SU-DHL-6 (cell line): Measurements from ENCODE around the gene DMD.

Source experiments
- H2AFZ ChIP-seq: fragments of 200-600 bp; sonication (generic); 2 replicates; pipeline ENCODE4 v1.6.1; 2014; ENCODE audit warnings: low read depth, mild to moderate bottlenecking, moderate library complexity, mixed read lengths, antibody characterized with exemption, low read length; ENCODE audit not compliant: severe bottlenecking
- H3F3A ChIP-seq: fragments of 200-600 bp; shearing (Covaris generic); 2 replicates; pipeline ENCODE4 v1.6.0; 2016; ENCODE audit warnings: antibody characterized with exemption, mild to moderate bottlenecking; ENCODE audit not compliant: insufficient read depth
- H3K27ac ChIP-seq: fragments of 200-600 bp; sonication (generic); 2 replicates; pipeline ENCODE4 v1.5.1; 2016; ENCODE audit warnings: low read depth, mild to moderate bottlenecking, low read length, moderate library complexity, mixed read lengths
- H3K27me3 ChIP-seq: fragments of 200-600 bp; sonication (generic), shearing (Covaris generic); 2 replicates; pipeline ENCODE4 v1.6.0; 2014; ENCODE audit warnings: mild to moderate bottlenecking, low read length
- H3K36me3 ChIP-seq: fragments of 200-600 bp; sonication (generic); 2 replicates; pipeline ENCODE4 v1.6.1; 2014; ENCODE audit warnings: mild to moderate bottlenecking, low read length, mixed read lengths
- H3K4me2 ChIP-seq: fragments of 300-600, 200-600 bp; shearing (Covaris generic), sonication (generic); 2 replicates; pipeline ENCODE4 v1.6.0; 2014; ENCODE audit warnings: low read length, low read depth, mild to moderate bottlenecking; ENCODE audit not compliant: poor library complexity, severe bottlenecking
- H3K4me3 ChIP-seq: fragments of 200-600 bp; sonication (generic); 2 replicates; pipeline ENCODE4 v1.5.1; 2014; ENCODE audit warnings: antibody characterized with exemption, low read length, mild to moderate bottlenecking, mixed read lengths; ENCODE audit not compliant: insufficient read depth, poor library complexity, severe bottlenecking
- H3K79me2 ChIP-seq: fragments of 200-600 bp; sonication (generic); 2 replicates; pipeline ENCODE4 v1.6.1; 2014; ENCODE audit warnings: mild to moderate bottlenecking, low read length, moderate library complexity; ENCODE audit not compliant: insufficient read depth
- H3K9ac ChIP-seq: fragments of 200-600 bp; sonication (generic); 2 replicates; pipeline ENCODE4 v1.7.0; 2014; ENCODE audit warnings: mild to moderate bottlenecking, low read length
- H3K9me2 ChIP-seq: fragments of 200-600 bp; sonication (generic); replicated peaks from 2 replicates; pipeline ENCODE4 v1.6.1; 2014; ENCODE audit warnings: low read length; ENCODE audit not compliant: insufficient read depth
- H3K9me3 ChIP-seq: fragments of 200-600 bp; sonication (generic); 2 replicates; pipeline ENCODE4 v1.6.1; 2014; ENCODE audit warnings: low read length, mixed read lengths; ENCODE audit not compliant: insufficient read depth
- H4K20me1 ChIP-seq: fragments of 200-600 bp; sonication (generic); 2 replicates; pipeline ENCODE4 v1.6.1; 2014; ENCODE audit warnings: low read depth, mild to moderate bottlenecking, antibody characterized with exemption, low read length, moderate library complexity, mixed read lengths
- EZH2phosphoT487 ChIP-seq: fragments of 200-600 bp; sonication (generic), shearing (Covaris generic); conservative IDR thresholded peaks from 2 replicates; pipeline ENCODE4 v1.6.1; 2018; ENCODE audit warnings: mild to moderate bottlenecking, antibody characterized with exemption, low read length, moderate library complexity, mixed read lengths
- TF ChIP-seq, protein P1 (sequence below): fragments of 200-600 bp; sonication (generic); IDR thresholded peaks from one replicate; pipeline ENCODE4 v1.5.1; 2017; ENCODE audit warnings: antibody characterized with exemption, mild to moderate bottlenecking, low read length, moderate library complexity; ENCODE audit not compliant: insufficient read depth, poor library complexity, severe bottlenecking

Gene DMD

DNA sequence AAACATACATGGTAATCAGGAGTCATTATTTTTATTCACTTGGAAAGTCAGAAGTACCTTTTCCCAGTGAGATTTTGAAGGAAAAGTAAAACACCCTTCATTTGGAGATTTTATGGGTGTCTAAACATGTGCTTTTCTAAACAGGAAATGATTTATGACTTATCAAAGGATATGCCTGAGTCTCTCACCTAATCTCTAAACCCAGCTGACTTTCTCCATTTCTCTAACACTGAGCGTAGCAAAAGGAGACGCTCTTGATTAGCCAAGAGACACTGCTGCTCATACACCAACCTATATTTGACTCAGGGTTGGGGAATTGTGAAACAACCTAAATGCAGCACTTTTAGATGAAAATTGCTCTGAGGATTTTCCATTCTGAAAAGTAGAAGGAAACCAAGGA is 1671.0 kb downstream of the DMD start:
- Histone ChIP-seq H3K9me2 (no peaks in the 10 kb centered on the region), H3K4me3 (no peak overlapping the region), H3K36me3 (no peaks in the 10 kb centered on the region), H2AFZ (no peak overlapping the region), H3K9ac (no peak overlapping the region), H3K9me3 (no peaks in the 10 kb centered on the region), H3K27ac (no peak overlapping the region), H3K79me2 (no peaks in the 10 kb centered on the region), H3F3A (no peaks in the 10 kb centered on the region), H3K27me3 (no peaks in the 10 kb centered on the region), H3K4me2 (no peak overlapping the region), H4K20me1 (no peaks in the 10 kb centered on the region)
- no peak for TF ChIP-seq EZH2phosphoT487
- TF ChIP-seq, protein P1, sequence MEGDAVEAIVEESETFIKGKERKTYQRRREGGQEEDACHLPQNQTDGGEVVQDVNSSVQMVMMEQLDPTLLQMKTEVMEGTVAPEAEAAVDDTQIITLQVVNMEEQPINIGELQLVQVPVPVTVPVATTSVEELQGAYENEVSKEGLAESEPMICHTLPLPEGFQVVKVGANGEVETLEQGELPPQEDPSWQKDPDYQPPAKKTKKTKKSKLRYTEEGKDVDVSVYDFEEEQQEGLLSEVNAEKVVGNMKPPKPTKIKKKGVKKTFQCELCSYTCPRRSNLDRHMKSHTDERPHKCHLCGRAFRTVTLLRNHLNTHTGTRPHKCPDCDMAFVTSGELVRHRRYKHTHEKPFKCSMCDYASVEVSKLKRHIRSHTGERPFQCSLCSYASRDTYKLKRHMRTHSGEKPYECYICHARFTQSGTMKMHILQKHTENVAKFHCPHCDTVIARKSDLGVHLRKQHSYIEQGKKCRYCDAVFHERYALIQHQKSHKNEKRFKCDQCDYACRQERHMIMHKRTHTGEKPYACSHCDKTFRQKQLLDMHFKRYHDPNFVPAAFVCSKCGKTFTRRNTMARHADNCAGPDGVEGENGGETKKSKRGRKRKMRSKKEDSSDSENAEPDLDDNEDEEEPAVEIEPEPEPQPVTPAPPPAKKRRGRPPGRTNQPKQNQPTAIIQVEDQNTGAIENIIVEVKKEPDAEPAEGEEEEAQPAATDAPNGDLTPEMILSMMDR, result no peak

DNA sequence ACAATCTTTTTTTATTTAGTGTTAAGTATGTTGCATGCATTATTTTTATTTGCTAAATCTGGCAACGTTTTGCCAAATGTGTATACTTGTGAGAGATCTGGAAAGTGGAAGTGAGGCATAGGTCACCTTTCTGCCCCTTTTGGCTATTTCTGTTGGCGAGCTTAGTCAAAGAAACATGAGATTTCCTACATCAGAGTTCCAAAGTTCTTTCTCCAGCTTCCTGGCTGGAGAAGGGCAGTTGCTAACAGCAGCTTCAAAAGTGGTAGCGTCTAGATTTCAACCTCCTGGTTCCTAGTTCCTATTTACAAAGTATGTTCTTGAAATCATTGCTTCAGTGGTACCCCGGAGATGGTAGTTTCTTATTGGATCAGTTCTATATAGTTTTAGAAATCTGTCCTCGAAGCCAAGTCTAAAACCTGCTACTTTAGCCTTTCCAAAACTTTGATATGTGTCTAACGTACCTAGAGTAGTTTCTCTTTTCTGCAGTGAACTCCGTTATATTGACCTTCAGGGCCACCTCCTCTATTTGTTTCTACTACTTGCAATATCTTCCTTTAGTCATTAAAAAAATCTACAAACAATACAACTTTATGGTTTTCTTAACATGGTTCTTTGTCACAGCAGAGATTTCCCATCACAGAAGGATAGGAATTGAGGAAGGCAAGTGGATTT is 1683.8 kb downstream of the DMD start:
- no peaks in the 10 kb centered on the region for H3K9me2 ChIP-seq
- no peaks in the 10 kb centered on the region for H3K79me2 ChIP-seq
- H4K20me1 ChIP-seq, result no peaks in the 10 kb centered on the region
- H3K27me3 ChIP-seq, result no peaks in the 10 kb centered on the region
- no peaks in the 10 kb centered on the region for H3F3A ChIP-seq
- no peak overlapping the region for H3K9ac ChIP-seq
- H3K36me3 ChIP-seq, result no peaks in the 10 kb centered on the region
- no peak overlapping the region for H3K27ac ChIP-seq
- no peak for TF ChIP-seq EZH2phosphoT487
- TF ChIP-seq, protein P1, result no peak
- H2AFZ ChIP-seq, result no peak overlapping the region
- H3K4me3 ChIP-seq, result no peak overlapping the region
- H3K4me2 ChIP-seq, result no peak overlapping the region
- no peaks in the 10 kb centered on the region for H3K9me3 ChIP-seq

DNA sequence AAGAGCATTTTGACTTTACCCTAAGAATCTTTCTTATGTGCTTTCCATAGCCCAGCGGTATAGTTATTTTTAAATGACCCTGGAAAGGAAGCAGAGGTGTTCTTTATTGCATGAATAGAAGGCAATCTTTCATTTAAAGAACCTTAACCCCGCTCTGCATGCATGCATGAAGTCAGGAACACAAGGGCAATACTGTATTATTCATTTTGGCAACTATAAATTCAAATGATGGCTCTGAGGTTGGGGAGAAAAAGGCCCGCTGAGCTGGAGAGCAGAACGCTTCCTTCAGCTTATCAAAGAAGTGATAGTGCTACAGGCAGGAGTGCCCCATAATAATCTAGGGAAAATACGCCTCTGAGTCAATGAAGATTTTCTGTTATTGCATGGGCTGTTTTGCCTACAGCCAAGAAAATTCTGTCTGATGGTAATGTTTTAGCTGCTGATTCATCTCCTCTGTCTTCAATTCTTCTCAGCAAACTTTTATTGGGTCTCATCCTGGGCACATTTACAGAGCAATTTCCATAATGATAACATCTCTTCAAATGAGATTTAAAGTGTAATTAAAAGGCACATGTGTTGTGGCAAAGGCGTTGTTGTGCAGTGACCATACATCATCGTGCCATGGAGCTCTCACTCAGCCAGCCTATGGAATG is 1687.3 kb downstream of the DMD start:
- TF ChIP-seq EZH2phosphoT487, result no peak
- TF ChIP-seq, protein P1, result no peak
- no peaks in the 10 kb centered on the region for H3K36me3 ChIP-seq
- H3K4me2 ChIP-seq, result no peak overlapping the region
- no peak overlapping the region for H2AFZ ChIP-seq
- H3K27me3 ChIP-seq, result no peaks in the 10 kb centered on the region
- H3F3A ChIP-seq, result no peaks in the 10 kb centered on the region
- H4K20me1 ChIP-seq, result no peaks in the 10 kb centered on the region
- H3K4me3 ChIP-seq, result no peak overlapping the region
- H3K9me3 ChIP-seq, result no peaks in the 10 kb centered on the region
- no peaks in the 10 kb centered on the region for H3K79me2 ChIP-seq
- no peaks in the 10 kb centered on the region for H3K9me2 ChIP-seq
- no peak overlapping the region for H3K27ac ChIP-seq
- no peak overlapping the region for H3K9ac ChIP-seq
